ENCODE data around the gene KPNA5. TPM values are rescaled to one million over a fixed set of nuclear protein-coding genes. Genes with fewer than 3 reads are reported as not detected.

Gene KPNA5
- total RNA-seq, 2 experiments from 2014 or later, result 60.0 to 66.0 TPM

GRCh38 chr6:116672306-116672705 lies 8.7 kb upstream of the KPNA5 start:
- intact Hi-C loops (cut with DNase I, micrococcal nuclease), result loop anchor here in 1 of 2 experiments (5.0 kb wide), 1 partner anchor 1005 kb away; the partner anchor contains the start of gene NUS1
- ChIA-PET CTCF (no interaction called here), POLR2A (interaction anchor here (1.5 kb wide), 1 partner anchor 8 kb away, joined by 4 read pairs; no protein-coding TSS in a partner anchor)
- Mint-ChIP-seq H3K9me3 (no peaks in the 10 kb centered on the region), H3K27ac (no peak overlapping the region), H3K36me3 (ENCODE audit: low read depth) (peaks cover 9% of the 10 kb centered on the region), H3K4me3 (no peak overlapping the region), H3K27me3 (no peaks in the 10 kb centered on the region), H3K4me1 (ENCODE audit: low read depth) (peaks cover 14% of the 10 kb centered on the region)
- H3K27me3 ChIP-seq (ENCODE audit: control insufficient read depth in 1 of 2, insufficient read depth in 2 of 2, low read length in 2 of 2), result no peaks in the 10 kb centered on the region
- no peaks in the 10 kb centered on the region for H3K9me3 ChIP-seq (ENCODE audit: control insufficient read depth in 1 of 2, insufficient read depth in 1 of 2, low read length in 2 of 2)
- TF ChIP-seq CTCF (IDR thresholded peaks at IDR 0.05), result no peak
- peaks cover 13% of the 10 kb centered on the region for H3K4me1 ChIP-seq (ENCODE audit: insufficient read depth, low read length)
- no peak for DNase-seq
- H3K4me3 ChIP-seq (ENCODE audit: low read length), result no peak overlapping the region
- H3K27ac ChIP-seq (ENCODE audit: low read depth in 1 of 2, low read length in 2 of 2), result no peak overlapping the region
- ATAC-seq (ENCODE audit: poor library complexity), result no peak
- no peaks in the 10 kb centered on the region for H3K36me3 ChIP-seq (ENCODE audit: insufficient read depth, low read length)

- Mint-ChIP-seq H3K27me3 (no peaks in the 10 kb centered on the region), H3K4me1 (ENCODE audit: low read depth) (peaks cover 17% of the 10 kb centered on the region), H3K27ac (no peak overlapping the region), H3K4me3 (no peak overlapping the region), H3K9me3 (no peaks in the 10 kb centered on the region), H3K36me3 (ENCODE audit: low read depth) (peaks cover 5% of the 10 kb centered on the region)
- TF ChIP-seq CTCF (IDR thresholded peaks at IDR 0.05), result no peak
- H3K9me3 ChIP-seq (ENCODE audit: control insufficient read depth in 1 of 2, insufficient read depth in 1 of 2, low read length in 2 of 2), result no peaks in the 10 kb centered on the region
- no peak for ATAC-seq (ENCODE audit: poor library complexity)
- DNase-seq, result no peak
- ChIA-PET POLR2A (no interaction called here), CTCF (no interaction called here)
- no peak overlapping the region for H3K4me3 ChIP-seq (ENCODE audit: low read length)
- no peaks in the 10 kb centered on the region for H3K36me3 ChIP-seq (ENCODE audit: insufficient read depth, low read length)
- intact Hi-C loops (cut with DNase I, micrococcal nuclease), result no loop called here
- no peaks in the 10 kb centered on the region for H3K27me3 ChIP-seq (ENCODE audit: control insufficient read depth in 1 of 2, insufficient read depth in 2 of 2, low read length in 2 of 2)
- peaks cover 9% of the 10 kb centered on the region for H3K4me1 ChIP-seq (ENCODE audit: insufficient read depth, low read length)
- H3K27ac ChIP-seq (ENCODE audit: low read depth in 1 of 2, low read length in 2 of 2), result no peak overlapping the region
Measured at GRCh38 chr6:116676021-116676420, 5.0 kb upstream of the KPNA5 start.

GRCh38 chr6:116682334-116682712 lies 1.3 kb downstream of the KPNA5 start:
- TF ChIP-seq CTCF (IDR thresholded peaks at IDR 0.05), result no peak
- Histone ChIP-seq H3K27me3 (ENCODE audit: control insufficient read depth in 1 of 2, insufficient read depth in 2 of 2, low read length in 2 of 2) (no peaks in the 10 kb centered on the region), H3K4me3 (ENCODE audit: low read length) (peak overlapping the region; percentile 82), H3K27ac (ENCODE audit: low read depth in 1 of 2, low read length in 2 of 2) (peak overlapping the region in 1 of 2 donors; percentile 35), H3K36me3 (ENCODE audit: insufficient read depth, low read length) (no peaks in the 10 kb centered on the region), H3K9me3 (ENCODE audit: control insufficient read depth in 1 of 2, insufficient read depth in 1 of 2, low read length in 2 of 2) (no peaks in the 10 kb centered on the region), H3K4me1 (ENCODE audit: insufficient read depth, low read length) (peaks cover 28% of the 10 kb centered on the region)
- DNase-seq (peak in 9 of 14 experiments; percentile 10 to 69 (median 30)), ATAC-seq (ENCODE audit: poor library complexity) (peak; percentile 13)
- Mint-ChIP-seq H3K9me3 (no peaks in the 10 kb centered on the region), H3K27ac (peak overlapping the region; percentile 94), H3K4me3 (peak overlapping the region; percentile 99), H3K4me1 (ENCODE audit: low read depth) (peaks cover 71% of the 10 kb centered on the region), H3K36me3 (ENCODE audit: low read depth) (peaks cover 51% of the 10 kb centered on the region), H3K27me3 (no peaks in the 10 kb centered on the region)
- ChIA-PET CTCF (interaction anchor here (2.7 kb wide), 1 partner anchor 14 kb away, joined by 7 read pairs; the partner anchor contains the start of gene ZUP1), POLR2A (interaction anchor here (1.1 to 3.5 kb wide), 6 partner anchors 15 to 581 kb away, joined by 4 to 46 read pairs (median 12); partner anchors contain the start of genes NT5DC1, RWDD1, TSPYL1 and TSPYL4)
- intact Hi-C loops (cut with DNase I, micrococcal nuclease), result loop anchor here in 1 of 2 experiments (1.0 to 10.0 kb wide), 3 partner anchors 15 to 578 kb away; partner anchors contain the start of gene NT5DC1
